Fibroblast of pulmonary artery (primary cell): ENCODE data around the gene ZFAND3.
"Not testable (repeated sequence)": the region's sequence is repeated elsewhere in the genome, so short reads cannot be mapped to it uniquely, and the experiment has no call there.

ENCODE experiments used
- DNase-seq: peaks from one replicate; pipeline ENCODE4 v3.0.0-alpha.2; 2010; ENCODE audit warnings: low read depth
- H3K4me3 ChIP-seq: replicated peaks from 2 replicates; pipeline ENCODE4 v1.5.1; 2011; ENCODE audit warnings: low read depth, mild to moderate bottlenecking, control low read depth, low read length, moderate library complexity
- TF ChIP-seq, protein P1 (sequence below): IDR thresholded peaks from 2 replicates; pipeline ENCODE4 v1.5.1; 2011; ENCODE audit warnings: mild to moderate bottlenecking, control low read depth, low read length, inconsistent platforms; ENCODE audit errors: missing control alignments

ZFAND3 gene

DNA sequence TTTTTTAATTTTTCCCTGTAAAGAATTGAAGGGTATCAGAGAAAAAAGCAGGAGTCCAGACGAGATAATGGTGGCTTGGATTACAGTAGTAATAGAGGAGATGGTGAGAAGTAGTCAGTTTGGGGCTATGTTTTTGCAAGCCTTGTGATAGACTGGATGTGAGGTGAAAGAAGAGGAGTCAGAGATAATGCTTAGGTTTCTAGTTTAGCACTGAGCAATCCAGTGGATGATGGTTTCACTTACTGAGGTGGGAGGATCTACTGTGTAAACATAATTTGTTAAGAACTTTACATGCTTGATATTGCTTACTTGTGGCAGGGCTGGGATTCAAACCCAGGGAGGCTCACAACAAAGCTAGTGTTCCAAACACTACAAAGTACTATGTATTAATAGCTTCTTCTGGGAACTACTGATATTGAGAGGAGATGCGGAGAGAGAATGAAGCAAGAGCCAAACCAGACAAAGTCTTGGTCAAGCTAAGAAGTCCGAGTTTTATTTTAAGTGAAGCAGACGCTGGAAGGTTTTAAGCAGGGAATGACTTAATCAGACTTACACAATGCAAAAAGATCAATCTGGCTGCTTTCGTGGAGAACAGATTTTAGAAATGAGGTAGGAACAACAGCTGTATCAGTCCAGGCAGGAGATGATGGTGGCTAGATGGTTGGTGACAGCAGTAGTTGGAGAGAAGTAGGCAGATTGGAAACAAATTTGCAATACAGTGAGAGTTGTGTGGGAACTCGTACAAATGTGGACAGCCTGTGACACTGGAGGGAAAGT lies 58.0 kb downstream of the ZFAND3 start:
- peak; percentile 22 for DNase-seq
- no peak overlapping the region for H3K4me3 ChIP-seq
- TF ChIP-seq, protein P1, sequence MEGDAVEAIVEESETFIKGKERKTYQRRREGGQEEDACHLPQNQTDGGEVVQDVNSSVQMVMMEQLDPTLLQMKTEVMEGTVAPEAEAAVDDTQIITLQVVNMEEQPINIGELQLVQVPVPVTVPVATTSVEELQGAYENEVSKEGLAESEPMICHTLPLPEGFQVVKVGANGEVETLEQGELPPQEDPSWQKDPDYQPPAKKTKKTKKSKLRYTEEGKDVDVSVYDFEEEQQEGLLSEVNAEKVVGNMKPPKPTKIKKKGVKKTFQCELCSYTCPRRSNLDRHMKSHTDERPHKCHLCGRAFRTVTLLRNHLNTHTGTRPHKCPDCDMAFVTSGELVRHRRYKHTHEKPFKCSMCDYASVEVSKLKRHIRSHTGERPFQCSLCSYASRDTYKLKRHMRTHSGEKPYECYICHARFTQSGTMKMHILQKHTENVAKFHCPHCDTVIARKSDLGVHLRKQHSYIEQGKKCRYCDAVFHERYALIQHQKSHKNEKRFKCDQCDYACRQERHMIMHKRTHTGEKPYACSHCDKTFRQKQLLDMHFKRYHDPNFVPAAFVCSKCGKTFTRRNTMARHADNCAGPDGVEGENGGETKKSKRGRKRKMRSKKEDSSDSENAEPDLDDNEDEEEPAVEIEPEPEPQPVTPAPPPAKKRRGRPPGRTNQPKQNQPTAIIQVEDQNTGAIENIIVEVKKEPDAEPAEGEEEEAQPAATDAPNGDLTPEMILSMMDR, result no peak

DNA sequence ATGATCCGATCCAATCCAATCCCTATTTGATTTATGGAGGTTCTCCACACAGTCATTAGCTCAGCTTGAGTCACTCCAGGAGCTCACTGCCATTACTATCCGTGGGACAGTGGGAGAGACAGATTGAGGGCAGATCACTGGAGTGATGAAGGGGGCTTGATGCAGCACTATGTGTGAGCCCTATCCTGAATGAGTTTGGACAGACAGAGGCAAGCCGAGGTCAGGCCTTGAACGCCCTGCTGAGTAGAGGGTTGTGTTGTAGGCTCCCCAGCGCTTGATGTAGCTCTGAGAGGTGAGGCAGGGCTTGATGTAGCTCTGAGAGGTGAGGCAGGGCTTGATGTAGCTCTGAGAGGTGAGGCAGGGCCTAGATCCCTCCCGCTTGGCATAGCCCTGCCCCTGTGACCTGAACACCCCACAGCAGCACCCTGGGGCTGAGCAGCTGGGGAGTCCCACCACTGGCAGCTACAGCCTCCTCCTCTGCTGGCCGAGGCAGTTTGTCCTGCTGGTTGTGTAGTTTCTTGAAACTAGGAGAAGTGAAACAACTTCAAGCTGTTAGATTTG lies 58.7 kb downstream of the ZFAND3 start:
- TF ChIP-seq, protein P1, result no peak
- DNase-seq, result no peak
- H3K4me3 ChIP-seq, result no peak overlapping the region

DNA sequence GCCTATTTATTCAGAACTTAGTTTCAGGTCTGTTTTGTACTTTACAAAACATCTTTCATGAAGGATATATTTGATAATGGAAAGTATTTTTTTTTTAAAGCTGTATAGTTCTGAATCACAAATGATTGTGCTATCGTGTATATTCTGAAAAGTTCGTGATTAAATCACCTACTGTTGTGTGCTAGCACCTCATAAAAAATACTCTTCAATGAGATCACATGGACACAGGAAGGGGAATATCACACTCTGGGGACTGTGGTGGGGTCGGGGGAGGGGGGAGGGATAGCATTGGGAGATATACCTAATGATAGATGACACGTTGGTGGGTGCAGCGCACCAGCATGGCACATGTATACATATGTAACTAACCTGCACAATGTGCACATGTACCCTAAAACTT lies 61.1 kb downstream of the ZFAND3 start:
- DNase-seq, result not testable (repeated sequence)

DNA sequence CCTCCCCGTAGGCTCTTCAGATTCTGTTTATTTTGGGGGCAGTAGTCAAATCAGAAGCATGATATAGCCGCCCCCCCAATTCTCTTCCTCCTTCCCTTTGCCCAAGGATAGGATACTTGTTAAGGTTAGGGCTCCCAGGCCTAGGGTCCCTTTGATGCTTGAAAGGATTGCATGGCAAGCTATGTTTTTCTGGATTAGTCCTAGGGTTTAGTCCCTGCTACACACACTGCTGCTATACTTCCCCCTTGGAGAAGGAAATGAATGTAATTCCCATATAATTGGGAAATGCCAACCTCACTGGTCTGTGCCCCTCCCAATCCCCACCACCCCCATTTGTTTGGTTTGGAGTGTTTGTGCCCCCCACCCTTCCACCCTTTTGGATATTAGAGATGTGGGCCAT lies 62.8 kb downstream of the ZFAND3 start:
- H3K4me3 ChIP-seq, result no peak overlapping the region
- no peak for DNase-seq
- TF ChIP-seq, protein P1, result no peak

More for the DNA sequence above, 61.1 kb downstream of the ZFAND3 start:
- H3K4me3 ChIP-seq, result not testable (repeated sequence)

DNA sequence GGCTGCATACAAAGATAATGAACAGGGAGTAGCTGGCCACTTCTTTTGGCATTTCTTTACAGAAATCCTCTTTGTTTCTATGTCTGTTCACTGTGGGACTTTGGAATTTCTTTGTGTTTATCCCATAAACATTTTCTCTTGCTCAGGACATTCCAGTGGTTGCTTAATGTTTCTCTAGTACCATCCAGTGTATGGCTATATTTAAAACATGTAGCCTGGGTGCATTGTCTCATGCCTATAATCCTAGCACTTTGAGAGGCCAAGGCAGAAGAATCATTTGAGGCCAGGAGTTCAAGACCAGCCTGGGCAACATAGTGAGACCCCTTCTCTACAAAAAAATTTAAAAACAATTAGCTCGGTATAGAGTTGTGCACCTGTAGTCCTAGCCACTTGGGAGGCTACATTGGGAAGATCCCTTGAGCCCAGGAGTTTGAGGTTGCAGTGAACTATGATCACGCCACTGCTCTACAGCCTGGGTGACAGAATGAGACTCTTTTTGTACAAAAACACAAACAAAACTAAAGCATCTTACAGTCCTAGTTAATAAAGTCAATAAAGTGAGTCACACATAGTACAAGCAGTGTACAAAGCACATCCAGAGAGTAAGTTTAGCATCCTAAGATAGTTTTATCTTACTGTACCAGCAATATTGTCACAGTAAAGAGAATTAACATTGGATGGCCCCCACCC lies 63.3 kb downstream of the ZFAND3 start:
- DNase-seq, result peak; percentile 80
- TF ChIP-seq, protein P1, result no peak
- no peak overlapping the region for H3K4me3 ChIP-seq

DNA sequence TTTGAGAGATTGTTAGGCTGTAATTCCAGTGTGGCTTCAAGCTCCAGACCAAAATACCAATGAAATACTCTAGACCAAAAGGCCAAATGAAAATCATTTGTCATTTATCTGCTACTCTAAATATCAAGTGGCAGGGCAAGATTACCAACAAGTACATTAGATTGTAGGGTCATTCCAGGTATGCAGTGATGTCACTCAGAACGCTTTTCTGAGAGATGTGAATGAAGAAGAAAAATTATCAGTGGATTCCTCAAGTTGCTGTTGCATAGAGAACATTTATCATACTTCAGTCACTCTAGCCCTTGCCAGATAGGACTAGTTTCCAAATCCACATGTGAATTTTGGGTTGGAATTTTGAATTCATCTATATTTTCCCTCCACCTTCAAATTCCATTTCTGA lies 65.0 kb downstream of the ZFAND3 start:
- TF ChIP-seq, protein P1, result no peak
- H3K4me3 ChIP-seq, result no peak overlapping the region
- no peak for DNase-seq

DNA sequence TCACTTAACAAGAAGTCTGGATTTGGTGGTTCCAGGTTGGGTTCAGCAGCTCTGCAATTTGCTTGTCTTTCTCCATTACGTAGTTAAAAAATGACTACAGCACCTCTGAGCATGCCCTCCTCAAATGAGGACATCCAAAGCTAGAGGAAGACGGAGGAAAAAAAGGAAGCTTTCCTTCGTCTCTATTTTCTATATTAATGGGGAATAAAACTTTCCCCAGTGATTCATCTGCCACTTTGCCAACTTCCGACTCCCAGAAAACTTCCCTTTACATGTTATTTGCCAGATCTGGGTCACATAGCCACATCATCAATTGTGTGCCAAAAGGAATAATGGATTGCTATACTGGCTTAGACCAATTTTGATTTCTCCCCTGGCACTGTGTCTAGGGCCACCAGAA lies 69.5 kb downstream of the ZFAND3 start:
- TF ChIP-seq, protein P1, result no peak
- no peak overlapping the region for H3K4me3 ChIP-seq

More for the DNA sequence above, 69.5 kb downstream of the ZFAND3 start:
- no peak for DNase-seq
